Esophagus squamous epithelium (tissue), 5 donors: Measurements from ENCODE around the gene CRYAA. TPM values are rescaled to one million over a fixed set of nuclear protein-coding genes. Genes with fewer than 3 reads are reported as not detected.

Experiments
- DNase-seq: peaks from one replicate; lab custom pipeline; 2025; lab: John Stamatoyannopoulos, UW
- H3K27ac ChIP-seq, 4 donors: fragments of 200-600 bp; sonication (generic); one replicate each; pipeline ENCODE4 v1.5.1; 2016 to 2019; ENCODE audit warnings: mild to moderate bottlenecking in 1 of 4
- H3K27me3 ChIP-seq, 4 donors: fragments of 200-600 bp; sonication (generic); 1 replicate in 3 of 4; 2 replicates in 1 of 4; pipeline versions ENCODE4 v1.5.1 to v1.6.0; 2017 to 2021; ENCODE audit warnings: antibody characterized with exemption in 1 of 4
- H3K36me3 ChIP-seq, 3 donors: fragments of 200-600 bp; sonication (generic); one replicate each; pipeline ENCODE4 v1.5.1; 2016 to 2019
- H3K4me1 ChIP-seq, 3 donors: fragments of 200-600 bp; sonication (generic); one replicate each; pipeline ENCODE4 v1.5.1; 2017 to 2019
- H3K4me3 ChIP-seq, 4 donors: fragments of 200-600 bp; sonication (generic); 1 replicate in 3 of 4; 2 replicates in 1 of 4; pipeline ENCODE4 v1.5.1; 2016 to 2019; ENCODE audit warnings: mild to moderate bottlenecking in 2 of 4, moderate library complexity in 1 of 4
- H3K9me3 ChIP-seq, 3 donors: fragments of 200-600 bp; sonication (generic); one replicate each; pipeline ENCODE4 v1.5.1; 2016 to 2019
- POLR2A ChIP-seq, 4 donors: fragments of 450-650 bp; IDR thresholded peaks; one replicate each; pipeline ENCODE4 v1.6.1; 2017; ENCODE audit warnings: antibody characterized with exemption in 4 of 4, mild to moderate bottlenecking in 4 of 4, moderate library complexity in 3 of 4
- WGBS, 2 donors: methylation state at CpG; one replicate each; pipeline ENCODE4 v1.1.5; 2018; 5-methylcytosine and 5-hydroxymethylcytosine counted together
- intact Hi-C: fragments of 100-400 bp; cut with DNase I; formaldehyde crosslinking; loops from one replicate; pipeline ENCODE4 v1.15.0; 2022
- total RNA-seq, 4 donors: library from RNA; depleted of rRNA; stranded (reverse); fragments of >200 nt; gene quantifications; one replicate each; pipeline ENCODE4 v1.1.0, GENCODE V29; 2016
- TF ChIP-seq, protein P1 (sequence below), 6 experiments: fragments of 450-650 bp in 4 of 6; fragments of 200-600 bp in 2 of 6; sonication (generic) in 2 of 6; IDR thresholded peaks; one replicate each; pipeline ENCODE4 v1.5.1; 2016 to 2019; ENCODE audit warnings: antibody characterized with exemption in 6 of 6, mild to moderate bottlenecking in 4 of 6, moderate library complexity in 4 of 6
- donor health status: DM: yes; HTN: yes; CAD: no.

Gene CRYAA
- total RNA-seq, 4 donors from 2014 or later = not detected

DNA sequence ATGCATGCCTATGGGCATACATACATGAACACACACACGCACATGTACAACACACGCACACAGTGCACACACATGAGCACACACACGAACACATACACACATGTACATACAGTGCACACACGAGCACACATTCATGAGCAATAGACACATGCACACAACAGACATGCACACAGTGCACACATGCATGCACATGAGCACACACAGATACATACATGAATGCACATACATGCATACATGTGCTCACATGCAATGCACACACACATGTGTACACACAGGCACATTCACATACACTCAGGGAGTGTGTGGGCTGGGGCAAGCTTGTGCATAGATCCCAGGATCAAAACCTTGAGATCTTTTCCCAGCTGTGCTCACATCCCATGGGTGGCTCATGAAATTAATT, 18.9 kb downstream of the CRYAA start:
- DNase-seq = no peak
- Histone ChIP-seq H3K4me1 (peaks cover 0 to 26% (median 4%) of the 10 kb centered on the region in 3 donors), H3K9me3 (no peaks in the 10 kb centered on the region), H3K36me3 (no peaks in the 10 kb centered on the region), H3K4me3 (no peak overlapping the region), H3K27me3 (peaks cover 0 to 16% (median 0%) of the 10 kb centered on the region in 4 donors), H3K27ac (no peak overlapping the region)
- intact Hi-C loops = no loop called here
- no peak for TF ChIP-seq POLR2A (IDR thresholded peaks at IDR 0.05)
- WGBS, 2 donors = 92 to 93% methylated on average over 4 of the region's 4 CpGs

DNA sequence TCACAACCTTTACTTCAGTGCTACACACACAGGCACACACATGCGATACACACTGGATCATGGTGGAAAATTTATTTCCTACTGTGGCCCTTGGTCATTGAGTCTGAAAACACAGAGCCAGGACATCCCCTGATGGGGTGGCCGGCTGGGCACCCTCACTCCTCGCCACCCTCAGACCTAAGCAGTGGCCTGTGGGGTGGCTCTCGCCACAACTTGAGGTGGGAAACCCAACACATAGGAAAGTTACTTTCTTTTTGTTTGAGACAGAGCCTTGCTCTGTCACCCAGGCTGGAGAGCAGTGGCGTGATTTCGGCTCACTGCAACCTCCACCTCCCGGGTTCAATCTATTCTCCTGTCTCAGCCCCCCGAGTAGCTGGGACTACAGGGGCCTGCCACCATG, 19.4 kb downstream of the CRYAA start:
- H3K4me1 ChIP-seq = peaks cover 0 to 26% (median 4%) of the 10 kb centered on the region in 3 donors
- peak overlapping the region in 1 of 4 donors; percentile 30 for H3K27ac ChIP-seq
- TF ChIP-seq, protein P1, sequence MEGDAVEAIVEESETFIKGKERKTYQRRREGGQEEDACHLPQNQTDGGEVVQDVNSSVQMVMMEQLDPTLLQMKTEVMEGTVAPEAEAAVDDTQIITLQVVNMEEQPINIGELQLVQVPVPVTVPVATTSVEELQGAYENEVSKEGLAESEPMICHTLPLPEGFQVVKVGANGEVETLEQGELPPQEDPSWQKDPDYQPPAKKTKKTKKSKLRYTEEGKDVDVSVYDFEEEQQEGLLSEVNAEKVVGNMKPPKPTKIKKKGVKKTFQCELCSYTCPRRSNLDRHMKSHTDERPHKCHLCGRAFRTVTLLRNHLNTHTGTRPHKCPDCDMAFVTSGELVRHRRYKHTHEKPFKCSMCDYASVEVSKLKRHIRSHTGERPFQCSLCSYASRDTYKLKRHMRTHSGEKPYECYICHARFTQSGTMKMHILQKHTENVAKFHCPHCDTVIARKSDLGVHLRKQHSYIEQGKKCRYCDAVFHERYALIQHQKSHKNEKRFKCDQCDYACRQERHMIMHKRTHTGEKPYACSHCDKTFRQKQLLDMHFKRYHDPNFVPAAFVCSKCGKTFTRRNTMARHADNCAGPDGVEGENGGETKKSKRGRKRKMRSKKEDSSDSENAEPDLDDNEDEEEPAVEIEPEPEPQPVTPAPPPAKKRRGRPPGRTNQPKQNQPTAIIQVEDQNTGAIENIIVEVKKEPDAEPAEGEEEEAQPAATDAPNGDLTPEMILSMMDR (IDR thresholded peaks at IDR 0.05) = no peak
- TF ChIP-seq POLR2A (IDR thresholded peaks at IDR 0.05) = no peak
- no peaks in the 10 kb centered on the region for H3K9me3 ChIP-seq
- WGBS, 2 donors = 92 to 93% methylated on average over 8 of the region's 8 CpGs
- H3K4me3 ChIP-seq = no peak overlapping the region
- no peak for DNase-seq
- no peaks in the 10 kb centered on the region for H3K36me3 ChIP-seq
- H3K27me3 ChIP-seq = peaks cover 0 to 19% (median 0%) of the 10 kb centered on the region in 4 donors
- intact Hi-C loops = no loop called here

DNA sequence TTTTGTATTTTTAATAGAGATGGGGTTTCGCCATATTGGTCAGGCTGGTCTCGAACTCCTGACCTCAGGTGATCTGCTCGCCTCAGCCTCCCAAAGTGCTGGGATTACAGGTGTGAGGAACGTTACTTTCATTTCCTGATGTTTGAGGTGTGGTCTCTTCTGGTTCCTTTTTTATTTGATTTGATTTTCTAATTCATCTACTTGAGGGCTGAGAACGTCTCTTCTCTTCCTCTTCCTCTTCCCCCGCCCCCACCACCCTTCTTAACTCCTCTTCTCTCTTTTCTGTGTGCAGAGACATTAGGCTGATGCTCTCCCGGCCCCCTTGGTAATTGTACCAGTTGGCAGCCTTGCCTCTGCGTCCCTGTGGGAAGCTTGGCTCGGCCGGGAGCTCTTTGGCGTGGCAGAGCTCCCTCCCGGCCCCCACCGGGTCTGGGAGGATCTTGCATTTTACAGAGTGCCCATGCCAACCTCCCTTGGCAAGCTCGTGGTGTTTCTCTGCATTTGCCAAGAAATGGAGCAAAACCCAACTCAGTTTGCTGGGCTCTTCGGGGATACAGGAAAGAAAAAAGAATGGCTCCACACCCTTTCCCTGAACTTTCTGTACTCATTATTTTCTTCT, 19.9 kb downstream of the CRYAA start:
- Histone ChIP-seq H3K4me1 (peaks cover 1 to 30% (median 6%) of the 10 kb centered on the region in 3 donors), H3K27me3 (peaks cover 0 to 22% (median 0%) of the 10 kb centered on the region in 4 donors), H3K4me3 (no peak overlapping the region), H3K36me3 (no peaks in the 10 kb centered on the region), H3K9me3 (no peaks in the 10 kb centered on the region), H3K27ac (peak overlapping the region in 2 of 4 donors; percentile 30 to 57)
- DNase-seq = no peak
- TF ChIP-seq POLR2A (IDR thresholded peaks at IDR 0.05) = no peak
- TF ChIP-seq, protein P1 (IDR thresholded peaks at IDR 0.05) = no peak
- intact Hi-C loops = no loop called here
- 36 to 38% methylated on average over 12 to 14 of the region's 15 CpGs for WGBS, 2 donors

DNA sequence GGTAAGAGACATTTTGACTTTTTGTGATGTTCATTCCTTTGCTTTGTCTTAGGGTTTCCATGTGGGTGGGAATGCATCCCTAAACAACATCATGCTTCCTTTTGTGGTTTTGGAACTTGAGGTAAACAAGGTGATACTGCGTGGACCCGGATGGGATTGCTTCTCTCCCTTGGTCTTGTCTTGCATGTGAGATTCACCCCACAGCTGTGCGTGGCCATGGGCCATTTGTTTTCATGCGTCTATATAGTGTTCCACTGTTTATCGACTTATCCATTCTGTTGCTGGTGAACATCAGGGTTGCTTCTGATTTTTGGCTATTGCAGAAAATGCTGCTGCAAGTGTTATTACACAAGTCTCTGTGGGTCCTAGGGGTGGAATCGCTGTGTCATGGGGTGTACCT, 21.1 kb downstream of the CRYAA start:
- no peak overlapping the region for H3K4me3 ChIP-seq
- 90 to 92% methylated on average over 6 of the region's 6 CpGs for WGBS, 2 donors
- DNase-seq = no peak
- no peak overlapping the region for H3K27ac ChIP-seq
- H3K4me1 ChIP-seq = peaks cover 4 to 42% (median 9%) of the 10 kb centered on the region in 3 donors
- H3K36me3 ChIP-seq = no peaks in the 10 kb centered on the region
- no peaks in the 10 kb centered on the region for H3K9me3 ChIP-seq
- TF ChIP-seq POLR2A (IDR thresholded peaks at IDR 0.05) = no peak
- TF ChIP-seq, protein P1 (IDR thresholded peaks at IDR 0.05) = no peak
- H3K27me3 ChIP-seq = peaks cover 0 to 34% (median 0%) of the 10 kb centered on the region in 4 donors
- intact Hi-C loops = no loop called here

DNA sequence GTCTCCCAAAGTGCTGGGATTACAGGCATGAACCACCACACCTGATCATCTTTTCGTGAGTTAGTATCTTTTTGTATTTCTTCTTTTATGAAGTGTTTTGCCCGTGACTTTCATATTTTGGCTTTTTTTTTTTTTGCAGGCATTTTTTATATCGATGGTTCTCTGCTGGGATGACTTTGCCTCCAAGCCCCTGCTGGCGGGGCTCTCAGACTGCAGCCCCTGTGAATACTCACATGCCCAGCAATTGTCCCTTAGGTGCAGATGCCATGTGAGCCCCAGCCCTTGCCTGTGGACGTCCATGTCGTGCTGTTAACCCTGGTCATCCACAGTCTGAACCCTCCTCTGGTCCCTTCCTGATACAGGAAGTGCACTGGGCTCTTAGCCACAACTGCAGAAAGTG, 21.7 kb downstream of the CRYAA start:
- H3K9me3 ChIP-seq = no peaks in the 10 kb centered on the region
- no peak for DNase-seq
- peaks cover 0 to 41% (median 0%) of the 10 kb centered on the region in 4 donors for H3K27me3 ChIP-seq
- no peak for TF ChIP-seq POLR2A (IDR thresholded peaks at IDR 0.05)
- TF ChIP-seq, protein P1 (IDR thresholded peaks at IDR 0.05) = no peak
- 86 to 90% methylated on average over 6 of the region's 6 CpGs for WGBS, 2 donors
- H3K4me1 ChIP-seq = peaks cover 4 to 48% (median 9%) of the 10 kb centered on the region in 3 donors
- no peaks in the 10 kb centered on the region for H3K36me3 ChIP-seq
- no peak overlapping the region for H3K4me3 ChIP-seq
- no peak overlapping the region for H3K27ac ChIP-seq
- intact Hi-C loops = no loop called here
